ENCODE measurements around the gene NINL.
A peak's percentile ranks its signal among the peaks of the same experiment; 100 is the strongest.
"Not testable (repeated sequence)": the region's sequence is repeated elsewhere in the genome, so short reads cannot be mapped to it uniquely, and the experiment has no call there.

The NINL gene

DNA sequence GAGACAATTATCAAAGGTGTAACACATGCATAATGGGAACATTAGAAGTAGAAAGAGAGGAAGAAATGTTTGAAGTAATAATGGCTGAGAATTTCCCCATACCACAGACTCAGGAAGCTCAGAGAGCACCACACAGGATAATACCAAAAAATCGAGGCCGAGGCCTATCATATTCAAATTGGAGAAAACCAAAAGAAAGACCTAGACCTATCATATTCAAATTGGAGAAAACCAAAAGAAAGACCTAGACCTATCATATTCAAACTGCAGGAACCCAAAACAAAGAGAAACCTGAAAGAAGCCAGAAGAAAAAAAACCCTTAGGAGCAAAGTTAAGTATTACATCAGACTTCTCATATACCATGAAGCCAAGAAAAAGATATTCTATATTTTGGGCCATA lies 18.0 kb downstream of the NINL start:
- Histone ChIP-seq H3K36me3 (ENCODE audit: insufficient read depth, low read depth, low read length) (peaks cover 20% of the 10 kb centered on the region), H3K9me3 (ENCODE audit: insufficient read depth, low read depth, low read length) (peaks cover 9% of the 10 kb centered on the region; the same call in 1 of the 2 replicates), H3K4me1 (ENCODE audit: insufficient read depth, low read length) (peaks cover 18% of the 10 kb centered on the region; the same call in 1 of the 2 replicates), H3K27ac (ENCODE audit: low read length) (no peak overlapping the region), H3K27me3 (ENCODE audit: insufficient read depth, low read length) (no peaks in the 10 kb centered on the region), H3K9ac (ENCODE audit: low read depth, low read length) (no peak overlapping the region), H3K4me3 (ENCODE audit: low read length) (no peak overlapping the region)

DNA sequence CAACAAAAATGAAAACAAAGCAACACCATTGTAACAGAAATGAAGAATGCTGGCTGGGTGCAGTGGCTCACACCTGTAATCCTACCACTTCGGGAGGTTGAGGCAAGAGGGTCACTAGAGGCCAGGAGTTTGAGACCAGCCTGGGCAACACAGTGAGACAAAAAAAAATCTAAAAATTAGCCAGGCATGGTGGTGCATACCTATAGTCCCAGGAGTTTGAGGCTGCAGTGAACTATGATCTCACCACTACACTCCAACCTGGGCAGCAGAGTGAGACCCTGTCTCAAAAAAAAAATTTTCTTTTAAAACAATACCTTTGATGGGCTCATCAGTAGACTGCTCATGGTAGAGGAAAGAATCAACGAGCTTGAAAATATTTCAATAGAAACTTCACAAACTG lies 18.5 kb downstream of the NINL start:
- H3K4me1 ChIP-seq (ENCODE audit: insufficient read depth, low read length), result peaks cover 18% of the 10 kb centered on the region; the same call in 1 of the 2 replicates
- H3K27me3 ChIP-seq (ENCODE audit: insufficient read depth, low read length), result no peaks in the 10 kb centered on the region
- H3K36me3 ChIP-seq (ENCODE audit: insufficient read depth, low read depth, low read length), result peaks cover 18% of the 10 kb centered on the region
- no peak overlapping the region for H3K4me3 ChIP-seq (ENCODE audit: low read length)
- H3K9me3 ChIP-seq (ENCODE audit: insufficient read depth, low read depth, low read length), result peaks cover 9% of the 10 kb centered on the region; the same call in 1 of the 2 replicates
- no peak overlapping the region for H3K27ac ChIP-seq (ENCODE audit: low read length)
- H3K9ac ChIP-seq (ENCODE audit: low read depth, low read length), result no peak overlapping the region

DNA sequence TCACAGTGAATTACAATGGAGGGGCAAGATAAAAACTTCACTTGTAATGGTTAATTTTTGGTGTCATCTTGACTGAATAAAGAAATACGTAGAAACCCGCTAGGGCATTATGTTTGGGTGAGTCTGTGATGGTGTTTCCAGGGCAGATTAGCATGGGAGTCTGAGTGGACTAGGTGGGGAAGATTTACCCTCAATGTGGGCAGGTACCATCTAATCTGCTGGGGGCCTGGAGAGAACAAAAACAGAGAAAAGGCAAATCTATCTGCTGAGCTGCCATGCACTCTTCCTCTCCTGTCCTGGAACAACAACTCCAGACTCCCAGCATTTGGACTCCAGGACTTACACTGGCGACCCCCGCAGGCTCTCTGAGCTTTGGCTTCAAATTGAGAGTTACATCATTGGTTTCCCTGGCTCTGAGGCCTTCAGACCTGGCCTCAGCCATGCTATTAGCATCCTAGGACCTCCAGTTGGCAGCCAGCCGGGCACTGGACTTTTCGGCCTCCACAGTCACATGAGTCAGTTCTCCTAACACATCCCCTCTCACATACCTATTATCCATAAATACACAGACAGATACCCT lies 19.7 kb downstream of the NINL start:
- Histone ChIP-seq H3K9me3 (ENCODE audit: insufficient read depth, low read depth, low read length) (peaks cover 9% of the 10 kb centered on the region; the same call in 1 of the 2 replicates), H3K9ac (ENCODE audit: low read depth, low read length) (no peak overlapping the region), H3K4me3 (ENCODE audit: low read length) (no peak overlapping the region), H3K36me3 (ENCODE audit: insufficient read depth, low read depth, low read length) (peaks cover 9% of the 10 kb centered on the region), H3K4me1 (ENCODE audit: insufficient read depth, low read length) (peaks cover 18% of the 10 kb centered on the region; the same call in 1 of the 2 replicates), H3K27me3 (ENCODE audit: insufficient read depth, low read length) (no peaks in the 10 kb centered on the region), H3K27ac (ENCODE audit: low read length) (no peak overlapping the region)

DNA sequence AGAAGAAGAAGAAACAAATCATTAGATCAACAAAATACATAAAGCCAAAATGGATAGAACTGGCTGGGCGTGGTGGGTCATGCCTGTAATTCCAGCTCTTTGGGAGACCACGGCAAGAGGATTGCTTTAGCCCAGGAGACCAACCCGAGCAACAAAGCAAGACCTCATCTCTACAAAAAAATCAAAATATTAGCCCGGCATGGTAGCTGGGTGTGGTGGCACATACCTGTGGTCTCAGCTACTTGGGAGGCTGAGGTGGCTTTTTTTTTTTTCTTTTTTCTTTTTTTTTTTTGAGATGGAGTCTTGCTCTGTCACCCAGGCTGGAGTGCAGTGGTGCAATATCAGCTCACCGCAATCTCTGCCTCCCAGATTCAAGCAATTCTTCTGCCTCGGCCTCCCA lies 21.5 kb downstream of the NINL start:
- Histone ChIP-seq H3K36me3 (ENCODE audit: insufficient read depth, low read depth, low read length) (peaks cover 17% of the 10 kb centered on the region), H3K27ac (ENCODE audit: low read length) (no peak overlapping the region), H3K9ac (ENCODE audit: low read depth, low read length) (no peak overlapping the region), H3K9me3 (ENCODE audit: insufficient read depth, low read depth, low read length) (peaks cover 9% of the 10 kb centered on the region; the same call in 1 of the 2 replicates), H3K4me3 (ENCODE audit: low read length) (no peak overlapping the region), H3K4me1 (ENCODE audit: insufficient read depth, low read length) (peaks cover 18% of the 10 kb centered on the region; the same call in 1 of the 2 replicates), H3K27me3 (ENCODE audit: insufficient read depth, low read length) (no peaks in the 10 kb centered on the region)

DNA sequence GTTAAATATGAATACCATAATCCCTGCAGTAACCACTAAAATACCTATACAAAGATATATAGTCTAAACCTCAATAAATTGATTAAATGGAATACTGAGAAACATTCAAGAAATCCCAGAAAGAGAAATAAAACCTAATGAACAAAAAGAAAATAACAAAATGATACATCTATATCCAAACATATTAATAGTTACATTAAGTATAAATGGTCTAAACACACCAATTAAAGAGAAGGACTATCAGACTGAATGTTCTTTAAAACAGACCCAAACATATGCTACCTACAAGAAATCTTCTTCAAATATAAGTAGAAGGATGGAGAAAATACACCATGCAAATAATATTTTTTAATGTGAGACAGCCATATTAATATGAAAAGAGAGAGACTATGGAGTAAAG lies 22.0 kb downstream of the NINL start:
- no peak overlapping the region for H3K27ac ChIP-seq (ENCODE audit: low read length)
- H3K4me3 ChIP-seq (ENCODE audit: low read length), result no peak overlapping the region
- H3K9ac ChIP-seq (ENCODE audit: low read depth, low read length), result no peak overlapping the region
- H3K27me3 ChIP-seq (ENCODE audit: insufficient read depth, low read length), result no peaks in the 10 kb centered on the region
- H3K9me3 ChIP-seq (ENCODE audit: insufficient read depth, low read depth, low read length), result peaks cover 9% of the 10 kb centered on the region; the same call in 1 of the 2 replicates
- H3K4me1 ChIP-seq (ENCODE audit: insufficient read depth, low read length), result peaks cover 18% of the 10 kb centered on the region; the same call in 1 of the 2 replicates
- peaks cover 18% of the 10 kb centered on the region for H3K36me3 ChIP-seq (ENCODE audit: insufficient read depth, low read depth, low read length)

DNA sequence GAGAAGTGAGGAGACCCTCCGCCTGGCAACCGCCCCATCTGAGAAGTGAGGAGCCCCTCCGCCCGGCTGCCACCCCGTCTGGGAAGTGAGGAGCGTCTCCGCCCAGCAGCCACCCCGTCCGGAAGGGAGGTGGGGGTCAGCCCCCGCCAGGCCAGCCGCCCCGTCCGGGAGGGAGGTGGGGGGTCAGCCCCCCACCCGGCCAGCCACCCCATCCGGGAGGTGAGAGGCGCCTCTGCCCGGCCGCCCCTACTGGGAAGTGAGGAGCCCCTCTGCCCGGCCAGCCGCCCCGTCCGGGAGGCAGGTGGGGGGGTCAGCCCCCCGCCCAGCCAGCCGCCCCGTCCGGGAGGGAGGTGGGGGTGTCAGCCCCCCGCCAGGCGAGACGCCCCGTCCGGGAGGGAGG lies 23.6 kb downstream of the NINL start:
- H3K27me3 ChIP-seq (ENCODE audit: insufficient read depth, low read length); H3K9ac ChIP-seq (ENCODE audit: low read depth, low read length); H3K9me3 ChIP-seq (ENCODE audit: insufficient read depth, low read depth, low read length); H3K4me3 ChIP-seq (ENCODE audit: low read length); H3K27ac ChIP-seq (ENCODE audit: low read length): not testable (repeated sequence)
- Histone ChIP-seq H3K36me3 (ENCODE audit: insufficient read depth, low read depth, low read length) (peaks cover 22% of the 10 kb centered on the region), H3K4me1 (ENCODE audit: insufficient read depth, low read length) (peaks cover 11% of the 10 kb centered on the region; the same call in 1 of the 2 replicates)

DNA sequence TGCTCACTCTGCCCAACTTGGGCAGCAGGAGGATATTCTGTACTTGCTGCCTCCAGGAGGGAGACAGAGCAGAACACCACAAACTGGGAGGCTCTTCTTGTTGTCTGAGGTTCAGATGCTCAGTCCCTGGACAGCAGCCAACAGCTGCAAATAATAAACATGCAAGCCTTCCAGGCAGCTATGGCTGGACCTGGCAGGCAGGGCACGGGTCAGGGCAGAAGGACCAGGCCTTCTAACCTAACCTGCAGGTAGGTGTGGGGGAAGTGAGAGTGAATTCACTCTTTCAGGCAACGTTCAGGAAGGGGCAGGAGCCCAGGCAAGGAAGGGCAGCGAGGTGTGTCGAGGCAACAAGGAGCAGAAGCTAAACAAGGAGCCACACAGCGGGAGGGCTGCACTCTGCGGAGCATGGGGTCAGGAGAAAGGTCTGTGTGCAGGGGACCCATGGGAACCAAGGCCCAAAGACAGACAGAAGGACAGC lies 31.5 kb downstream of the NINL start:
- no peaks in the 10 kb centered on the region for H3K9me3 ChIP-seq (ENCODE audit: insufficient read depth, low read depth, low read length)
- peaks cover 11% of the 10 kb centered on the region; the same call in 1 of the 2 replicates for H3K36me3 ChIP-seq (ENCODE audit: insufficient read depth, low read depth, low read length)
- H3K27ac ChIP-seq (ENCODE audit: low read length), result no peak overlapping the region
- H3K4me1 ChIP-seq (ENCODE audit: insufficient read depth, low read length), result peaks cover 9% of the 10 kb centered on the region; the same call in 1 of the 2 replicates
- no peak overlapping the region for H3K9ac ChIP-seq (ENCODE audit: low read depth, low read length)
- H3K27me3 ChIP-seq (ENCODE audit: insufficient read depth, low read length), result no peaks in the 10 kb centered on the region
- no peak overlapping the region for H3K4me3 ChIP-seq (ENCODE audit: low read length)

DNA sequence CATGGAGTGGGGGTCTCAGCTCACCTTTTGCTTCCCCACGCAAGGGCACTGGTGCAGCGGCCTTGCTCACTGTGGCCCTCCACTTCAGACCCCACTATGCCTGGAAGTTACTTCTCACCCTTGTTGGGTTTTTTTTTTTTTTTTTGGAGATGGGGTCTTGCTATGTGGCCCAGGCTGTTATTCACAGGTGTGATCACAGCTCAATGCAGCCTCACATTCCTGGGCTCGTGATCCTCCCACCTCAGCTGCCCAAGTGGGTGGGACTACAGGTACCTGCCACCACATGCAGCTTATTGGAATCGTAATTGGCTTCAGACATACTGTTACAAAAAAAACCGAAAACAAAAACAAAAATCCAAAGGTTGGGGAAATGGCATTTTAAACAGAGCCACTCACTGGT lies 32.4 kb downstream of the NINL start:
- peaks cover 5% of the 10 kb centered on the region; the same call in 1 of the 2 replicates for H3K36me3 ChIP-seq (ENCODE audit: insufficient read depth, low read depth, low read length)
- 0 out of 2 replicates have a peak overlapping the region, but pooled peaks have one; percentile 24 for H3K9ac ChIP-seq (ENCODE audit: low read depth, low read length)
- no peaks in the 10 kb centered on the region for H3K9me3 ChIP-seq (ENCODE audit: insufficient read depth, low read depth, low read length)
- H3K27ac ChIP-seq (ENCODE audit: low read length), result no peak overlapping the region
- H3K27me3 ChIP-seq (ENCODE audit: insufficient read depth, low read length), result no peaks in the 10 kb centered on the region
- H3K4me1 ChIP-seq (ENCODE audit: insufficient read depth, low read length), result peaks cover 9% of the 10 kb centered on the region; the same call in 1 of the 2 replicates
- no peak overlapping the region for H3K4me3 ChIP-seq (ENCODE audit: low read length)

DNA sequence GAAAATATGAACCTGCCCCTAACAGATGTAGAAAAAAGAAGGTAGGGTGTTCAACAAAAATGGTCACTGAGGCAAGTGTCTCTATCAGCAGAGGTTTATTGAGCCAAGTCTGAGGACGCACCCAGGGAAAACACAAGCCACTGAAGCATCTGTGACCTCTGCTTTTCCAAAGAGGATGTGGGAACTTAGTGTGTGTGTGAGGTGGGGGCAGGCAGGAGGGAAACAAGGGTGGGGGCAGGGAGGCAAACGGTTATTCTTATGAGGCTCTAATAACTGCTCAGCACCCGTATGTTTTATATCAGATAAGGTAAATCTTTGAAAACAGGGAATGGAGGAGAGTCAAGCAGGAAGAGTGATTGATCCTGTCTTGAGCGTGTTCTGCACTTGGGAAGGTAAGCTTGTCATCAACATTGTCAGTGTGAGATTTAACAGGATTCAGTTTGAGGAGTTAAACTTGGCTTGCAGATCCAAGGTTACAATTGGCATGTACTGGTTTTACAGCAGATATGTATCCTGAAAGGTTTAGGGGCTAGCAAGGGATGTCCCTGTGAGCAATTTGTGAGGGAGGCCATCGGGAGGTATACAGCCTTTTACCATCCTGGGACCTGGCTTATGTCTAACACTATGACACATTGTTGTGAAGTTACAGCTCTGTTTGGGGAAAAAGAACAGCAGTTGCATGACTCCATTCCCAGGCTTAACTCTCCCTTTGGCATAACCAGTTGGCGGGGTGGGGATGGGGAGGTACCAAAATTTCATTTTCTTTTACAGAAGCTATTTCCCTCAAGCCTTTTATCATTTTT lies 33.7 kb downstream of the NINL start:
- no peak overlapping the region for H3K4me3 ChIP-seq (ENCODE audit: low read length)
- H3K27me3 ChIP-seq (ENCODE audit: insufficient read depth, low read length), result no peaks in the 10 kb centered on the region
- no peak overlapping the region for H3K9ac ChIP-seq (ENCODE audit: low read depth, low read length)
- no peak overlapping the region for H3K27ac ChIP-seq (ENCODE audit: low read length)
- no peaks in the 10 kb centered on the region for H3K9me3 ChIP-seq (ENCODE audit: insufficient read depth, low read depth, low read length)
- H3K36me3 ChIP-seq (ENCODE audit: insufficient read depth, low read depth, low read length), result no peaks in the 10 kb centered on the region; the same call in 1 of the 2 replicates
- peaks cover 14% of the 10 kb centered on the region; the same call in 1 of the 2 replicates for H3K4me1 ChIP-seq (ENCODE audit: insufficient read depth, low read length)

DNA sequence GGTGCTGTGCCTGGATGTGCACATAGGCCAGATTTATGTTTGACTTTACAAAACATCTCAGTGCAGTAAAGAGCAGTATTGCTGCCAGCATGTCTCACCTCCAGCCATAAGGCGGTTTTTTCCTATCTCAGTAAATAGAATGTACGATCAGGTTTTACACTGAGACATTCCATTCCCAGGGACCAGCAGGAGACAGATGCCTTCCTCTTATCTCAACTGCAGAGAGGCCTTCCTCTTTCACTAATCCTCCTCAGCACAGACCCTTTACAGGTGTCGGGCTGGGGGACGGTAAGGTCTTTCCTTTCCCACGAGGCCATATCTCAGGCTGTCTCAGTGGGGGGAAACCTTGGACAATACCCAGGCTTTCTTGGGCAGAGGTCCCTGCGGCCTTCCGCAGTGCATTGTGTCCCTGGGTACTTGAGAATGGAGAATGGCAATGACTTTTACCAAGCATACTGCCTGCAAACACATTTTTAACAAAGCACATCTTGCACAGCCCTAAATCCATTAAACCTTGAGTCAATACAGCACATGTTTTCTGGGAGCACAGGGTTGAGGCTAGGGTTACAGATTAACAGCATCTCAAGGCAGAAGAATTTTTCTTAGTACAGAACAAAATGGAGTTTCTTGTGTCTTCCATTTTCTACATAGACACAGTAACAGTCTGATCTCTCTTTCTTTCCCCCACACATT lies 34.5 kb downstream of the NINL start:
- H3K36me3 ChIP-seq (ENCODE audit: insufficient read depth, low read depth, low read length); H3K27me3 ChIP-seq (ENCODE audit: insufficient read depth, low read length); H3K27ac ChIP-seq (ENCODE audit: low read length); H3K9ac ChIP-seq (ENCODE audit: low read depth, low read length); H3K9me3 ChIP-seq (ENCODE audit: insufficient read depth, low read depth, low read length); H3K4me3 ChIP-seq (ENCODE audit: low read length): not testable (repeated sequence)
- H3K4me1 ChIP-seq (ENCODE audit: insufficient read depth, low read length), result peaks cover 23% of the 10 kb centered on the region

DNA sequence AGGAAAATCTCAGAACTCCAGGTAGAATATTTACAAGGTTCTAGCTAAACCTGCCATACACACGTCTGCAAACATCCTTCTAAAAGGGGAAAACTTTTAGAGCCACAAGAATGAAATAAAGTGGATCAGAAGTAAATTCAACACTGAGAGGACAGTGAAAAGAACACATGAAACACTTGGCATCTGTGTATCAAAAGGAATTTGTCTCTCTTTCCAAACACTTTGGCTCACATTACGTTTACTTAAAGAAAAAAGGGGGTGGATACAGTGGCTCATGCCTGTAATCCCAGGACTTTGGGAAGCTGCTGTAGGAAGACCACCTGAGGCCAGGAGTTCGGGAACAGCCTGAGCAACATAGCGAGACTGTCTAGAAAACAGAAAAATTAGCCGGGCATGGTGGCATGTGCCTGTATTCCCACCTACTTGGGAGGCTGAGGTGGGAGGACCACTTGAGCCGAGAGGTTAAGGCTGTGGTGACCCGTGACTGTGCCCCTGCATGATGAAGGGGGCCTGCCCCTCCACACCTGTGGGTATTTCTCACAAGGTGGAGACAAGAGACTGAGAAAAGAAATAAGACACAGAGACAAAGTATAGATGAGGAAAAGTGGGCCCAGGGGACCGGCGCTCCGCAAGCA lies 35.4 kb downstream of the NINL start:
- Histone ChIP-seq H3K27me3 (ENCODE audit: insufficient read depth, low read length) (no peaks in the 10 kb centered on the region), H3K4me3 (ENCODE audit: low read length) (no peak overlapping the region), H3K9ac (ENCODE audit: low read depth, low read length) (no peak overlapping the region), H3K4me1 (ENCODE audit: insufficient read depth, low read length) (peaks cover 31% of the 10 kb centered on the region), H3K36me3 (ENCODE audit: insufficient read depth, low read depth, low read length) (no peaks in the 10 kb centered on the region), H3K9me3 (ENCODE audit: insufficient read depth, low read depth, low read length) (no peaks in the 10 kb centered on the region), H3K27ac (ENCODE audit: low read length) (no peak overlapping the region)
